Keratinocyte (primary cell): ENCODE results near the gene CDYL. TPM values are rescaled to one million over a fixed set of nuclear protein-coding genes. Genes with fewer than 3 reads are reported as not detected.

ENCODE experiments used
- DNase-seq: peaks from one replicate; pipeline ENCODE4 v3.0.0-alpha.2; 2011; ENCODE audit warnings: low read depth, missing footprints, low spot score
- FAIRE-seq: peaks from 2 replicates; lab custom pipeline; 2011; peaks lifted over from hg19 to GRCh38; lab: Jason Lieb, UNC
- H2AFZ ChIP-seq: 2 replicates; pipeline ENCODE4 v1.6.0; 2012; ENCODE audit warnings: low read length, control low read depth, inconsistent platforms; ENCODE audit not compliant: control insufficient read depth
- H3K27ac ChIP-seq: 2 replicates; pipeline ENCODE4 v1.5.1; 2011; ENCODE audit warnings: low read length; ENCODE audit not compliant: control insufficient read depth, insufficient read depth
- H3K27me3 ChIP-seq: 3 replicates; pipeline ENCODE4 v1.6.0; 2011; ENCODE audit warnings: low read length; ENCODE audit not compliant: control insufficient read depth, insufficient read depth; ENCODE audit errors: extremely low read depth
- H3K36me3 ChIP-seq, 2 experiments: 2 replicates in 1 of 2; 3 replicates in 1 of 2; pipeline ENCODE4 v1.5.1; 2011; ENCODE audit warnings: low read length in 2 of 2, mild to moderate bottlenecking in 1 of 2; ENCODE audit not compliant: control insufficient read depth in 2 of 2, insufficient read depth in 2 of 2; ENCODE audit errors: extremely low read depth in 1 of 2
- H3K4me1 ChIP-seq: 3 replicates; pipeline ENCODE4 v1.5.1; 2011; ENCODE audit warnings: low read length; ENCODE audit not compliant: control insufficient read depth, insufficient read depth; ENCODE audit errors: extremely low read depth
- H3K4me2 ChIP-seq: 3 replicates; pipeline ENCODE4 v1.6.0; 2011; ENCODE audit warnings: low read depth, low read length; ENCODE audit not compliant: control insufficient read depth, insufficient read depth; ENCODE audit errors: extremely low read depth
- H3K4me3 ChIP-seq, 3 experiments: fragments of 200-600 bp in 1 of 3; sonication (generic) in 1 of 3; 2 replicates in 2 of 3; 3 replicates in 1 of 3; pipeline ENCODE4 v1.5.1; 2011 to 2016; ENCODE audit warnings: low read length in 3 of 3, mild to moderate bottlenecking in 3 of 3, control low read depth in 2 of 3, inconsistent platforms in 1 of 3, low read depth in 1 of 3, mixed read lengths in 1 of 3, mixed run types in 1 of 3, moderate library complexity in 1 of 3; ENCODE audit not compliant: control insufficient read depth in 2 of 3, insufficient read depth in 2 of 3; ENCODE audit errors: extremely low read depth in 1 of 3
- H3K79me2 ChIP-seq: 2 replicates; pipeline ENCODE4 v1.6.0; 2012; ENCODE audit warnings: low read length; ENCODE audit not compliant: control insufficient read depth, insufficient read depth
- H3K9ac ChIP-seq: 3 replicates; pipeline ENCODE4 v1.6.0; 2011; ENCODE audit warnings: low read length; ENCODE audit not compliant: control insufficient read depth, insufficient read depth; ENCODE audit errors: extremely low read depth
- H3K9me1 ChIP-seq: 3 replicates; pipeline ENCODE4 v1.6.0; 2011; ENCODE audit warnings: low read length; ENCODE audit not compliant: control insufficient read depth, insufficient read depth; ENCODE audit errors: extremely low read depth
- H3K9me3 ChIP-seq: 2 replicates; pipeline ENCODE4 v1.5.1; 2012; ENCODE audit warnings: low read depth, low read length; ENCODE audit not compliant: control insufficient read depth
- H4K20me1 ChIP-seq: 3 replicates; pipeline ENCODE4 v1.6.0; 2011; ENCODE audit warnings: low read length; ENCODE audit not compliant: control insufficient read depth, insufficient read depth; ENCODE audit errors: extremely low read depth
- CTCF ChIP-seq, 3 experiments: IDR thresholded peaks in 1 of 3; conservative IDR thresholded peaks in 1 of 3; optimal IDR thresholded peaks in 1 of 3; 2 replicates in 2 of 3; 3 replicates in 1 of 3; pipeline versions ENCODE3 to v1.5.1; 2011; ENCODE audit warnings: low read length in 3 of 3, mild to moderate bottlenecking in 3 of 3, moderate library complexity in 2 of 3, control low read depth in 1 of 3, inconsistent platforms in 1 of 3; ENCODE audit not compliant: insufficient read depth in 2 of 3; ENCODE audit errors: extremely low read depth in 1 of 3
- EZH2 ChIP-seq: IDR thresholded peaks from one replicate; pipeline ENCODE4 v1.6.1; 2012; ENCODE audit warnings: inconsistent platforms, mild to moderate bottlenecking, low read length, moderate library complexity
- dilution Hi-C: fragments of 300-500 bp; cut with MboI; formaldehyde crosslinking; loops from one replicate; pipeline ENCODE4 v1.7.0; 2020; ENCODE audit warnings: low sequenced_read_pairs; ENCODE audit not compliant: extremely low pct_ligation_motif_present
- polyA plus RNA-seq, 5 experiments: library from polyadenylated mRNA; depleted of rRNA in 3 of 5; stranded (reverse) in 3 of 5; stranded (forward) in 1 of 5; unstranded in 1 of 5; fragments of >200 nt; gene quantifications; 1 replicate in 1 of 5; 2 replicates in 3 of 5; 3 replicates in 1 of 5; pipeline versions ENCODE4 v1.2.1 to v1.2.3, GENCODE V29; 2011 to 2012; ENCODE audit warnings: missing spikeins in 2 of 5, low read depth in 1 of 5, low replicate concordance in 1 of 5

The CDYL gene
- polyA plus RNA-seq, 1 donor (not counting 4 experiments of a cell fraction or from before 2014, with no cell fraction given): 48.0 TPM

GRCh38 chr6:4950836-4951533 lies 174.8 kb downstream of the CDYL start:
- peaks cover 4% of the 10 kb centered on the region for H3K4me1 ChIP-seq
- H3K79me2 ChIP-seq: no peaks in the 10 kb centered on the region
- H3K27me3 ChIP-seq: no peaks in the 10 kb centered on the region
- no peaks in the 10 kb centered on the region for H3K9me3 ChIP-seq
- FAIRE-seq: no peak
- H2AFZ ChIP-seq: no peak overlapping the region
- no peak overlapping the region for H3K27ac ChIP-seq
- dilution Hi-C loops: no loop called here
- H3K4me2 ChIP-seq: no peak overlapping the region
- H3K9ac ChIP-seq: no peak overlapping the region
- no peak for DNase-seq
- TF ChIP-seq EZH2: no peak
- TF ChIP-seq CTCF (optimal IDR thresholded peaks at IDR 0.05 in 1 of 3, IDR thresholded peaks at IDR 0.05 in 1 of 3, conservative IDR thresholded peaks at IDR 0.05 in 1 of 3; ENCODE audit: extremely low read depth in 1 of 3, insufficient read depth in 2 of 3, low read length in 3 of 3): no peak
- H3K4me3 ChIP-seq: no peak overlapping the region
- peaks cover 17 to 22% of the 10 kb centered on the region in 2 experiments for H3K36me3 ChIP-seq
- no peaks in the 10 kb centered on the region for H4K20me1 ChIP-seq
- no peaks in the 10 kb centered on the region for H3K9me1 ChIP-seq

- Histone ChIP-seq H3K9me3 (no peaks in the 10 kb centered on the region), H2AFZ (no peak overlapping the region), H3K9me1 (no peaks in the 10 kb centered on the region), H3K4me1 (peaks cover 1% of the 10 kb centered on the region), H3K4me2 (no peak overlapping the region), H4K20me1 (no peaks in the 10 kb centered on the region), H3K9ac (no peak overlapping the region), H3K36me3 (peaks cover 13 to 15% of the 10 kb centered on the region in 2 experiments), H3K27me3 (no peaks in the 10 kb centered on the region), H3K27ac (no peak overlapping the region), H3K4me3 (no peak overlapping the region), H3K79me2 (no peaks in the 10 kb centered on the region)
- FAIRE-seq (no peak), DNase-seq (no peak)
- dilution Hi-C loops: no loop called here
- TF ChIP-seq CTCF (optimal IDR thresholded peaks at IDR 0.05 in 1 of 3, IDR thresholded peaks at IDR 0.05 in 1 of 3, conservative IDR thresholded peaks at IDR 0.05 in 1 of 3; ENCODE audit: extremely low read depth in 1 of 3, insufficient read depth in 2 of 3, low read length in 3 of 3): no peak
These were observed 177.2 kb downstream of the CDYL start for GRCh38 chr6:4953440-4953839.
